ENCODE data around the gene STK32C. TPM values are rescaled to one million over a fixed set of nuclear protein-coding genes. Genes with fewer than 3 reads are reported as not detected.

The STK32C gene
- total RNA-seq, 1 donor from 2014 or later: 19.6 TPM

- peak overlapping the region; percentile 35 for H3K4me3 Mint-ChIP-seq
- H3K36me3 Mint-ChIP-seq (ENCODE audit: low read depth): no peaks in the 10 kb centered on the region
- DNase-seq (ENCODE audit: low read depth, low spot score): no peak
- peaks cover 67% of the 10 kb centered on the region for H3K27me3 Mint-ChIP-seq (ENCODE audit: low read depth)
- no peak overlapping the region for H3K27ac Mint-ChIP-seq (ENCODE audit: unreplicated experiment)
- H3K9me3 Mint-ChIP-seq: peaks cover 4% of the 10 kb centered on the region
- no peak for TF ChIP-seq CTCF (conservative IDR thresholded peaks at IDR 0.05)
- H3K4me1 Mint-ChIP-seq: peaks cover 26% of the 10 kb centered on the region
These were observed 130.9 kb downstream of the STK32C start for GRCh38 chr10:132176623-132177500.

DNA sequence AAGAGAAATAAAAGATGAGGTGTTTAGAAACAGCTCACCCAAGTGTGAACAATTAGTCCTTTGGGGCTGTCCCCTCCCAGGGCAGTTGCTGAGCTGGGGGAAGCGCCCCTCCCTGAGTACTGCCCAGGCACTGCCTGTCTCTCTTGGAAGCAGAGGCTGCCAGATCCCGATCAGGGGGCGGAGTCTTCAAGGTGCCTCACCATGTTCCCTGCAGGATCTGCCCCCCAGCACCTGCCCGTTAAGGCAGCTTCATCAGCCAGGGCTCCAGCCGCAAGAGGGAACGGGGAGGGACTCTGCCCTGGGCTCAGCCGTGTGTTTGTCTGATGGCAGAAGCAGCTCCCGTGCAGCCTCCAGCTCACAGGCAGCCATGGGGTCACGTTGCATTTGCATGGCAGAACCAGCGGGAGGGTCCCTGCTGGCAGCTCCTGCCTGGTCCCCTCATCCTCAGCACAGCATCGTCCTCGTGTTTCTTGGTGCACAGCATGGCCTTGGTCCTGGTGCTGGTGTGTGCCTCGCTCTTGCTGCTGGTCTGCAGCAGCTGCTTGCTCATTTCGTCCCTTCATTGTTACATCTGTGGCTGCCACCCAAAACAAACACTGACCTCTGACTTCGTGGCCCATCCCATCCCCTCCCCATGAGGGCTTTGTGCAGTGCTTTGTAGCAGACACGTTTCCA lies 131.7 kb downstream of the STK32C start:
- H3K27me3 Mint-ChIP-seq (ENCODE audit: low read depth): peaks cover 61% of the 10 kb centered on the region
- peaks cover 4% of the 10 kb centered on the region for H3K9me3 Mint-ChIP-seq
- TF ChIP-seq CTCF (conservative IDR thresholded peaks at IDR 0.05): no peak
- no peak overlapping the region for H3K27ac Mint-ChIP-seq (ENCODE audit: unreplicated experiment)
- peak overlapping the region; percentile 35 for H3K4me3 Mint-ChIP-seq
- H3K36me3 Mint-ChIP-seq (ENCODE audit: low read depth): no peaks in the 10 kb centered on the region
- DNase-seq (ENCODE audit: low read depth, low spot score): peak; percentile 16
- H3K4me1 Mint-ChIP-seq: peaks cover 26% of the 10 kb centered on the region

DNA sequence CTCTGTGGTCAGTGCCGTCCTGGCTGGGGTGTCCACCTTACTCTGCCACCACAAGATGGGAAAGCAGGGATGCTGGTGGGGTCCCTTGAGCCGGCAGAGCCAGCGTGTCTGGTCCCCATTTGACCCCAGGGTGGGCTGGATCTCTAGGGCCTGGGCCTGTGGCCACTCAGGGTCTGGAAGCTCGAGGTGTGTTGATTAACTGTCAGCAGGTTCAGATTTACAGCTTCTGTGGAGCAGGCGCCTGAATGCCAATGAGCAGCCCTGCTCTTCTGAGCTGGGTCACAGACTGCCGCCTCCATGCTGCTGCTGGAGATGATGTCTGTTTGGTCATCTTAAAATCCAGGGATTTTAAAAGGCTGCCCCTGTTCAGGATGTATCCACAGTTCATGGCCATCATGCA lies 132.3 kb downstream of the STK32C start:
- Mint-ChIP-seq H3K27ac (ENCODE audit: unreplicated experiment) (no peak overlapping the region), H3K4me1 (peaks cover 26% of the 10 kb centered on the region), H3K36me3 (ENCODE audit: low read depth) (no peaks in the 10 kb centered on the region), H3K4me3 (no peak overlapping the region), H3K27me3 (ENCODE audit: low read depth) (peaks cover 60% of the 10 kb centered on the region), H3K9me3 (peaks cover 4% of the 10 kb centered on the region)
- TF ChIP-seq CTCF (conservative IDR thresholded peaks at IDR 0.05): no peak
- no peak for DNase-seq (ENCODE audit: low read depth, low spot score)

DNA sequence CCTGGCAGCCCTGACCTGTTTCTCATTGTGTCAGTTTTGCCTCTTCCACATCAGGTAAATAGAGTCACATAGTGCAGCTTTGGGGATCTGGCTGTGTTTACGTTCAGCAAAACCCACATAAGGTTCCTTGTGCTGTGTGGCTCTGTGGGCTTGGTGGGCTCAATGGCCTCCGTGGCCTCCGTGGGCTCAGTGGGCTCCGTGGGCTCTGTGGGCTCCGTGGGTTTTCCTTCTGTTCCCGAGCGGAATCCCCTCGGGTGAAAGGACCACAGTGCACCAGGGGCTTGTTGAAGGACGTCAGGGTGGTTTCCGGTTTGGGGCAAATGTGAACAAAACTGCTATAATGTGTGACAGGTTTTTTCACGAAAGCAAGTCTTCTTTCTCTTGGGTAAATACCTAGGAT lies 133.5 kb downstream of the STK32C start:
- no peaks in the 10 kb centered on the region for H3K36me3 Mint-ChIP-seq (ENCODE audit: low read depth)
- peaks cover 4% of the 10 kb centered on the region for H3K9me3 Mint-ChIP-seq
- no peak overlapping the region for H3K4me3 Mint-ChIP-seq
- H3K4me1 Mint-ChIP-seq: peaks cover 26% of the 10 kb centered on the region
- no peak for TF ChIP-seq CTCF (conservative IDR thresholded peaks at IDR 0.05)
- H3K27me3 Mint-ChIP-seq (ENCODE audit: low read depth): peaks cover 56% of the 10 kb centered on the region
- no peak overlapping the region for H3K27ac Mint-ChIP-seq (ENCODE audit: unreplicated experiment)
- no peak for DNase-seq (ENCODE audit: low read depth, low spot score)

- Mint-ChIP-seq H3K4me1 (peaks cover 26% of the 10 kb centered on the region), H3K9me3 (peaks cover 4% of the 10 kb centered on the region), H3K27me3 (ENCODE audit: low read depth) (peaks cover 51% of the 10 kb centered on the region), H3K4me3 (peak overlapping the region; percentile 62), H3K27ac (ENCODE audit: unreplicated experiment) (no peak overlapping the region), H3K36me3 (ENCODE audit: low read depth) (no peaks in the 10 kb centered on the region)
- TF ChIP-seq CTCF (conservative IDR thresholded peaks at IDR 0.05): no peak
- DNase-seq (ENCODE audit: low read depth, low spot score): no peak
These were observed 134.6 kb downstream of the STK32C start for GRCh38 chr10:132173185-132173584.

Measured in neural crest cell (in vitro differentiated cells).